ENCODE results near the gene NUDT2. TPM values are rescaled to one million over a fixed set of nuclear protein-coding genes. Genes with fewer than 3 reads are reported as not detected.
"Not testable (repeated sequence)": the region's sequence is repeated elsewhere in the genome, so short reads cannot be mapped to it uniquely, and the experiment has no call there.

NUDT2 gene
- total RNA-seq, 4 donors from 2014 or later: 3.0 to 8.7 (median 4.8) TPM

- H3K9me3 ChIP-seq: no peaks in the 10 kb centered on the region
- DNase-seq: no peak
- no peaks in the 10 kb centered on the region for H3K36me3 ChIP-seq
- intact Hi-C loops (cut with DNase I): loop anchor here (5.0 to 10.0 kb wide), 3 partner anchors 42 to 260 kb away; partner anchors contain the start of gene MYORG
- H3K4me3 ChIP-seq (replicated peaks in 1 of 3): no peak overlapping the region
- no peaks in the 10 kb centered on the region for H3K27me3 ChIP-seq
- no peak overlapping the region for H3K27ac ChIP-seq
- 91 to 97% methylated on average over 2 of the region's 2 CpGs for WGBS, 2 donors
- no peak for TF ChIP-seq POLR2A (IDR thresholded peaks at IDR 0.05)
- TF ChIP-seq, protein P1, sequence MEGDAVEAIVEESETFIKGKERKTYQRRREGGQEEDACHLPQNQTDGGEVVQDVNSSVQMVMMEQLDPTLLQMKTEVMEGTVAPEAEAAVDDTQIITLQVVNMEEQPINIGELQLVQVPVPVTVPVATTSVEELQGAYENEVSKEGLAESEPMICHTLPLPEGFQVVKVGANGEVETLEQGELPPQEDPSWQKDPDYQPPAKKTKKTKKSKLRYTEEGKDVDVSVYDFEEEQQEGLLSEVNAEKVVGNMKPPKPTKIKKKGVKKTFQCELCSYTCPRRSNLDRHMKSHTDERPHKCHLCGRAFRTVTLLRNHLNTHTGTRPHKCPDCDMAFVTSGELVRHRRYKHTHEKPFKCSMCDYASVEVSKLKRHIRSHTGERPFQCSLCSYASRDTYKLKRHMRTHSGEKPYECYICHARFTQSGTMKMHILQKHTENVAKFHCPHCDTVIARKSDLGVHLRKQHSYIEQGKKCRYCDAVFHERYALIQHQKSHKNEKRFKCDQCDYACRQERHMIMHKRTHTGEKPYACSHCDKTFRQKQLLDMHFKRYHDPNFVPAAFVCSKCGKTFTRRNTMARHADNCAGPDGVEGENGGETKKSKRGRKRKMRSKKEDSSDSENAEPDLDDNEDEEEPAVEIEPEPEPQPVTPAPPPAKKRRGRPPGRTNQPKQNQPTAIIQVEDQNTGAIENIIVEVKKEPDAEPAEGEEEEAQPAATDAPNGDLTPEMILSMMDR (IDR thresholded peaks at IDR 0.05): no peak
- peaks cover 6 to 12% of the 10 kb centered on the region in 2 donors for H3K4me1 ChIP-seq
Measured at GRCh38 chr9:34334916-34335315, 5.5 kb downstream of the NUDT2 start.

GRCh38 chr9:34335376-34335775 lies 6.0 kb downstream of the NUDT2 start:
- Histone ChIP-seq H3K4me3 (replicated peaks in 1 of 3) (no peak overlapping the region), H3K9me3 (no peaks in the 10 kb centered on the region), H3K27ac (no peak overlapping the region), H3K27me3 (no peaks in the 10 kb centered on the region), H3K4me1 (peaks cover 6 to 8% of the 10 kb centered on the region in 2 donors), H3K36me3 (no peaks in the 10 kb centered on the region)
- no peak for TF ChIP-seq POLR2A (IDR thresholded peaks at IDR 0.05)
- TF ChIP-seq, protein P1 (IDR thresholded peaks at IDR 0.05): no peak
- DNase-seq: no peak
- intact Hi-C loops (cut with DNase I): loop anchor here (10.0 kb wide), 2 partner anchors 169 to 259 kb away; no protein-coding TSS in a partner anchor
- whole genome bisulfite sequencing, 2 donors: 86 to 87% methylated on average over 4 of the region's 4 CpGs

- Histone ChIP-seq H3K36me3 (no peaks in the 10 kb centered on the region), H3K27ac (no peak overlapping the region), H3K4me1 (peaks cover 6 to 18% of the 10 kb centered on the region in 2 donors), H3K9me3 (no peaks in the 10 kb centered on the region), H3K27me3 (no peaks in the 10 kb centered on the region), H3K4me3 (replicated peaks in 1 of 3) (no peak overlapping the region)
- no peak for DNase-seq
- WGBS, 2 donors: 100% methylated on average over 2 of the region's 2 CpGs
- TF ChIP-seq, protein P1 (IDR thresholded peaks at IDR 0.05): no peak
- TF ChIP-seq POLR2A (IDR thresholded peaks at IDR 0.05): no peak
- intact Hi-C loops (cut with DNase I): loop anchor here (10.0 kb wide), 2 partner anchors 167 to 257 kb away; no protein-coding TSS in a partner anchor
Measured at GRCh38 chr9:34337403-34337802, 8.0 kb downstream of the NUDT2 start.

DNA sequence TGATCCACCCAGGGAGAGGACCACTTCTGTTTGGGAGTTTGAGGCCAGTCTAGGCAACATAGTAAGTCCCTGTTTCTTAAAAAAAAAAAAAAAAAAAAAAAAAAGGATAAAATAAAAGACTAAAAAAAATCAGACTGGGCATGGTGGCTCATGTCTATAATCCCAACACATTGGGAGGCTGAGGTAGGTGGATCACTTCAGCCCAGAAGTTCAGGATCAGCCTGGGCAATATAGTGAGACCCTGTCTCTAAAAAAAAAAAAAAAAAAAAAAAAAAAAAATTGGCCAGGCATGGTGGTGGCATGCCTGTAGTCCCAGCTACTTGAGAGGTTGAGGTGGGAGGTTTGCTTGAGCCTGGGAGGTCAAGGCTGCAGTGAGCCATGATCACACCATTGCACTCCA lies 8.7 kb downstream of the NUDT2 start:
- H3K36me3 ChIP-seq; H3K27ac ChIP-seq; H3K27me3 ChIP-seq; DNase-seq; H3K4me3 ChIP-seq (replicated peaks in 1 of 3); H3K9me3 ChIP-seq: not testable (repeated sequence)
- peaks cover 4 to 14% of the 10 kb centered on the region in 2 donors for H3K4me1 ChIP-seq
- intact Hi-C loops (cut with DNase I): loop anchor here (10.0 kb wide), 2 partner anchors 167 to 257 kb away; no protein-coding TSS in a partner anchor

GRCh38 chr9:34338665-34339385 lies 9.5 kb downstream of the NUDT2 start:
- no peak for TF ChIP-seq POLR2A (IDR thresholded peaks at IDR 0.05)
- TF ChIP-seq, protein P1 (IDR thresholded peaks at IDR 0.05): no peak
- no peaks in the 10 kb centered on the region for H3K36me3 ChIP-seq
- no peak overlapping the region for H3K27ac ChIP-seq
- peaks cover 0 to 12% of the 10 kb centered on the region in 2 donors for H3K4me1 ChIP-seq
- WGBS, 2 donors: 81 to 83% methylated on average over 2 of the region's 2 CpGs
- H3K4me3 ChIP-seq (replicated peaks in 1 of 3): no peak overlapping the region
- no peaks in the 10 kb centered on the region for H3K9me3 ChIP-seq
- intact Hi-C loops (cut with DNase I): loop anchor here (10.0 kb wide), 2 partner anchors 166 to 256 kb away; no protein-coding TSS in a partner anchor
- no peak for DNase-seq
- no peaks in the 10 kb centered on the region for H3K27me3 ChIP-seq

All from thyroid gland (tissue), 4 donors.